Stomach (tissue), 9 donors: ENCODE measurements around the gene GPS1. TPM values are rescaled to one million over a fixed set of nuclear protein-coding genes. Genes with fewer than 3 reads are reported as not detected.

Experiments used
- DNase-seq, 2 donors: peaks; one replicate each; pipeline versions ENCODE4 v3.0.0 to v3.0.0-alpha.2; 2013 to 2019
- H3K27ac ChIP-seq, 5 donors: fragments of 200-600 bp in 4 of 5; sonication (generic) in 4 of 5; one replicate each; pipeline ENCODE4 v1.5.1; 2013 to 2019; ENCODE audit warnings: mild to moderate bottlenecking in 1 of 5, moderate library complexity in 1 of 5
- H3K27me3 ChIP-seq, 3 donors: fragments of 200-600 bp; sonication (generic); one replicate each; pipeline ENCODE4 v1.5.1; 2017 to 2019; ENCODE audit warnings: mixed run types in 1 of 3
- H3K36me3 ChIP-seq, 4 donors: fragments of 200-600 bp; sonication (generic); 1 replicate in 3 of 4; 2 replicates in 1 of 4; pipeline ENCODE4 v1.5.1; 2016 to 2019
- H3K4me1 ChIP-seq, 4 donors: fragments of 200-600 bp; sonication (generic); one replicate each; pipeline ENCODE4 v1.5.1; 2016 to 2019
- H3K4me3 ChIP-seq, 4 donors: fragments of 200-600 bp; sonication (generic) in 3 of 4; one replicate each; pipeline ENCODE4 v1.5.1; 2016 to 2019; ENCODE audit warnings: mild to moderate bottlenecking in 1 of 4
- H3K9me3 ChIP-seq, 4 donors: fragments of 200-600 bp; sonication (generic); one replicate each; pipeline ENCODE4 v1.5.1; 2016 to 2019
- CTCF ChIP-seq, 7 experiments: fragments of 450-650 bp in 4 of 7; fragments of 200-600 bp in 3 of 7; sonication (generic) in 3 of 7; IDR thresholded peaks; one replicate each; pipeline ENCODE4 v1.5.1; 2016 to 2019; ENCODE audit warnings: antibody characterized with exemption in 7 of 7, control low read depth in 2 of 7, mild to moderate bottlenecking in 1 of 7
- EP300 ChIP-seq: sonication (generic); formaldehyde crosslinking; IDR thresholded peaks from one replicate; pipeline ENCODE4 v1.6.1; 2017; ENCODE audit warnings: antibody characterized with exemption
- POLR2A ChIP-seq, 4 donors: fragments of 450-650 bp; IDR thresholded peaks; one replicate each; pipeline ENCODE4 v1.6.1; 2016; ENCODE audit warnings: antibody characterized with exemption in 4 of 4, control low read depth in 2 of 4, mild to moderate bottlenecking in 1 of 4, moderate library complexity in 1 of 4
- POLR2AphosphoS5 ChIP-seq, 3 donors: sonication (generic); formaldehyde crosslinking; IDR thresholded peaks; one replicate each; pipeline ENCODE4 v1.6.1; 2016; ENCODE audit warnings: antibody characterized with exemption in 3 of 3
- WGBS, 5 donors: extraction: QIAGEN DNeasy Blood & Tissue Kit in 3 of 5; methylation state at CpG; one replicate each; pipeline versions ENCODE4 v1.1.5 to v1.1.7; 2013 to 2018; 5-methylcytosine and 5-hydroxymethylcytosine counted together
- intact Hi-C: fragments of 100-400 bp; cut with DNase I; formaldehyde crosslinking; loops from one replicate; pipeline ENCODE4 v1.15.1; 2023; ENCODE audit warnings: low total_unique reads
- polyA plus RNA-seq, 3 donors: library from polyadenylated mRNA; stranded (reverse); fragments of 200-250 nt; gene quantifications; one replicate each; pipeline ENCODE4 v1.2.3, GENCODE V29; 2013
- total RNA-seq, 5 donors: library from RNA; depleted of rRNA; stranded (reverse); fragments of >200 nt; gene quantifications; one replicate each; pipeline versions ENCODE4 v1.1.0 to v1.2.3, GENCODE V29; 2014 to 2016
- donor health status: healthy with polysubstance abuse.
- donor health status: Bipolar disorder and iron deficiency.
- donor health status: healthy.

The GPS1 gene
- total and polyA plus RNA-seq, 8 donors = 28.0 to 329 (median 101) TPM

GRCh38 chr17:82089723-82090548, 38.2 kb downstream of the GPS1 start:
- Histone ChIP-seq H3K27ac (no peak overlapping the region), H3K36me3 (peaks cover 98 to 100% (median 100%) of the 10 kb centered on the region in 4 donors), H3K4me3 (no peak overlapping the region), H3K4me1 (peaks cover 0 to 5% (median 0%) of the 10 kb centered on the region in 4 donors), H3K9me3 (no peaks in the 10 kb centered on the region), H3K27me3 (no peaks in the 10 kb centered on the region)
- no peak for DNase-seq
- TF ChIP-seq CTCF (IDR thresholded peaks at IDR 0.05) (no peak), POLR2A (IDR thresholded peaks at IDR 0.05) (no peak), POLR2AphosphoS5 (IDR thresholded peaks at IDR 0.05) (no peak), EP300 (no peak)
- intact Hi-C loops = no loop called here
- 88 to 95% (median 89%) methylated on average over 14 to 29 of the region's 29 CpGs for WGBS, 5 donors

GRCh38 chr17:82090549-82091263, 39.0 kb downstream of the GPS1 start:
- Histone ChIP-seq H3K4me1 (peaks cover 0 to 12% (median 5%) of the 10 kb centered on the region in 4 donors), H3K9me3 (no peaks in the 10 kb centered on the region), H3K4me3 (no peak overlapping the region), H3K36me3 (peaks cover 98 to 100% (median 100%) of the 10 kb centered on the region in 4 donors), H3K27me3 (no peaks in the 10 kb centered on the region), H3K27ac (no peak overlapping the region)
- intact Hi-C loops = no loop called here
- TF ChIP-seq EP300 (no peak), CTCF (IDR thresholded peaks at IDR 0.05) (no peak), POLR2AphosphoS5 (IDR thresholded peaks at IDR 0.05) (no peak)
- no peak for DNase-seq
- WGBS, 5 donors = 93 to 100% (median 94%) methylated on average over 8 to 29 of the region's 29 CpGs

- Histone ChIP-seq H3K36me3 (peaks cover 94 to 100% (median 98%) of the 10 kb centered on the region in 4 donors), H3K27ac (no peak overlapping the region), H3K27me3 (no peaks in the 10 kb centered on the region), H3K4me1 (peaks cover 5 to 20% (median 13%) of the 10 kb centered on the region in 4 donors), H3K4me3 (no peak overlapping the region), H3K9me3 (no peaks in the 10 kb centered on the region)
- peak in 1 of 3 donors; percentile 2 for TF ChIP-seq POLR2AphosphoS5 (IDR thresholded peaks at IDR 0.05)
- TF ChIP-seq POLR2A (IDR thresholded peaks at IDR 0.05) = no peak
- no peak for TF ChIP-seq EP300
- no peak for TF ChIP-seq CTCF (IDR thresholded peaks at IDR 0.05)
- DNase-seq = no peak
- 90 to 96% (median 93%) methylated on average over 6 to 37 of the region's 37 CpGs for WGBS, 5 donors
- intact Hi-C loops = no loop called here
Observed at GRCh38 chr17:82091264-82092066, 39.8 kb downstream of the GPS1 start.

- Histone ChIP-seq H3K36me3 (peaks cover 87 to 93% (median 91%) of the 10 kb centered on the region in 4 donors), H3K27ac (no peak overlapping the region), H3K4me3 (no peak overlapping the region), H3K4me1 (peaks cover 12 to 27% (median 20%) of the 10 kb centered on the region in 4 donors), H3K9me3 (no peaks in the 10 kb centered on the region), H3K27me3 (no peaks in the 10 kb centered on the region)
- DNase-seq = no peak
- TF ChIP-seq EP300 = no peak
- no peak for TF ChIP-seq POLR2A (IDR thresholded peaks at IDR 0.05)
- TF ChIP-seq CTCF (IDR thresholded peaks at IDR 0.05) = no peak
- no peak for TF ChIP-seq POLR2AphosphoS5 (IDR thresholded peaks at IDR 0.05)
- intact Hi-C loops = no loop called here
- WGBS, 5 donors = 60 to 95% (median 92%) methylated on average over 1 to 23 of the region's 23 CpGs
Observed at GRCh38 chr17:82092094-82092586, 40.4 kb downstream of the GPS1 start.
